HG03097 (cell line): ENCODE results near the gene IFT43.
A peak's percentile ranks its signal among the peaks of the same experiment; 100 is the strongest.

ENCODE experiments used
- ATAC-seq: cut with Tn5 transposase; IDR thresholded peaks from one replicate; pipeline ENCODE4 v1.9.1; 2021; ENCODE audit not compliant: unreplicated experiment, low FRiP score

IFT43 gene

GRCh38 chr14:75985618-75986438 lies at the start of gene IFT43:
Gene IFT43, plus strand, starts transcription at chr14:75985763. Its CDS starts 24 bp downstream, at chr14:75985787.
- ATAC-seq = peak; percentile 43

GRCh38 chr14:75939200-75939599 lies 46.4 kb upstream of the IFT43 start:
- ATAC-seq = no peak

GRCh38 chr14:75941030-75941429 lies 44.5 kb upstream of the IFT43 start:
- ATAC-seq = no peak

- no peak for ATAC-seq
Observed at GRCh38 chr14:75944607-75945241, 40.8 kb upstream of the IFT43 start.

- ATAC-seq = no peak
Observed at GRCh38 chr14:75946785-75947184, 38.8 kb upstream of the IFT43 start.

- no peak for ATAC-seq
Observed at GRCh38 chr14:75952489-75952888, 33.1 kb upstream of the IFT43 start.

- no peak for ATAC-seq
Observed at GRCh38 chr14:75959031-75959430, 26.5 kb upstream of the IFT43 start.

- peak; percentile 63 for ATAC-seq
Observed at GRCh38 chr14:75960231-75960630, 25.3 kb upstream of the IFT43 start.

- no peak for ATAC-seq
Observed at GRCh38 chr14:75961662-75962061, 23.9 kb upstream of the IFT43 start.

GRCh38 chr14:75967866-75968265 lies 17.7 kb upstream of the IFT43 start:
- ATAC-seq = no peak

- no peak for ATAC-seq
Observed at GRCh38 chr14:75968456-75968855, 17.1 kb upstream of the IFT43 start.

- no peak for ATAC-seq
Observed at GRCh38 chr14:75969126-75969525, 16.4 kb upstream of the IFT43 start.

- no peak for ATAC-seq
Observed at GRCh38 chr14:75969891-75970290, 15.7 kb upstream of the IFT43 start.

GRCh38 chr14:75970989-75971388 lies 14.6 kb upstream of the IFT43 start:
- ATAC-seq = no peak

GRCh38 chr14:75971509-75971908 lies 14.1 kb upstream of the IFT43 start:
- ATAC-seq = no peak

GRCh38 chr14:75972801-75973421 lies 12.7 kb upstream of the IFT43 start:
- no peak for ATAC-seq

- no peak for ATAC-seq
Observed at GRCh38 chr14:75976826-75977581, 8.6 kb upstream of the IFT43 start.

GRCh38 chr14:75977582-75977943 lies 8.0 kb upstream of the IFT43 start:
- ATAC-seq = no peak

- ATAC-seq = no peak
Observed at GRCh38 chr14:75978249-75978731, 7.3 kb upstream of the IFT43 start.

- ATAC-seq = no peak
Observed at GRCh38 chr14:75979071-75979571, 6.4 kb upstream of the IFT43 start.
